Globus pallidus (tissue), 1 donor: Measurements from ENCODE around the gene PCK2.
A peak's percentile ranks its signal among the peaks of the same experiment; 100 is the strongest.

Experiments
- DNase-seq: peaks from one replicate; pipeline ENCODE4 v3.0.0-alpha.2; 2015; ENCODE audit warnings: low spot score

The PCK2 gene

GRCh38 chr14:24116128-24116814, 22.2 kb downstream of the PCK2 start:
- DNase-seq = no peak

- no peak for DNase-seq
Observed at GRCh38 chr14:24117179-24117578, 23.1 kb downstream of the PCK2 start.

GRCh38 chr14:24119691-24120090, 25.6 kb downstream of the PCK2 start:
- DNase-seq = no peak

GRCh38 chr14:24121210-24121609, 27.1 kb downstream of the PCK2 start:
- no peak for DNase-seq

GRCh38 chr14:24122416-24122815, 28.3 kb downstream of the PCK2 start:
- no peak for DNase-seq

- DNase-seq = no peak
Observed at GRCh38 chr14:24122898-24123297, 28.8 kb downstream of the PCK2 start.

- DNase-seq = no peak
Observed at GRCh38 chr14:24123424-24124417, 29.6 kb downstream of the PCK2 start.

- no peak for DNase-seq
Observed at GRCh38 chr14:24126939-24127338, 32.8 kb downstream of the PCK2 start.

- no peak for DNase-seq
Observed at GRCh38 chr14:24127673-24128072, 33.6 kb downstream of the PCK2 start.

GRCh38 chr14:24129410-24129998, 35.4 kb downstream of the PCK2 start:
- DNase-seq = no peak

GRCh38 chr14:24130380-24130716, 36.2 kb downstream of the PCK2 start, which contains the start of gene FITM1:
Gene FITM1, plus strand, starts transcription at chr14:24130659. Its CDS starts 905 bp downstream, at chr14:24131564.
- no peak for DNase-seq

- no peak for DNase-seq
Observed at GRCh38 chr14:24130717-24131548, 36.8 kb downstream of the PCK2 start.

GRCh38 chr14:24131549-24131966, 37.4 kb downstream of the PCK2 start:
- DNase-seq = no peak

- DNase-seq = no peak
Observed at GRCh38 chr14:24132061-24132685, 38.1 kb downstream of the PCK2 start.

- no peak for DNase-seq
Observed at GRCh38 chr14:24132976-24133375, 38.9 kb downstream of the PCK2 start.

GRCh38 chr14:24133735-24134134, 39.6 kb downstream of the PCK2 start:
- no peak for DNase-seq

- no peak for DNase-seq
Observed at GRCh38 chr14:24135584-24135833, 41.4 kb downstream of the PCK2 start.

- peak; percentile 91 for DNase-seq
Observed at GRCh38 chr14:24135834-24136683, 41.9 kb downstream of the PCK2 start, which contains the start of gene PSME1. Gene PSME1, plus strand, starts transcription at chr14:24136194. Its CDS starts 69 bp downstream, at chr14:24136263.

GRCh38 chr14:24136684-24137528, 42.8 kb downstream of the PCK2 start:
- no peak for DNase-seq
